Liver (tissue), 9 donors: ENCODE results near the gene BCLAF1. TPM values are rescaled to one million over a fixed set of nuclear protein-coding genes. Genes with fewer than 3 reads are reported as not detected.

Source experiments
- DNase-seq: peaks from one replicate; pipeline ENCODE4 v3.0.0-alpha.2; 2017; ENCODE audit warnings: low spot score
- H3K27ac ChIP-seq, 2 donors: one replicate each; pipeline ENCODE4 v1.7.0; 2013; ENCODE audit warnings: inconsistent platforms in 2 of 2, low read length in 2 of 2, control low read depth in 1 of 2, low read depth in 1 of 2, mild to moderate bottlenecking in 1 of 2
- H3K27me3 ChIP-seq, 4 donors: one replicate each; pipeline versions ENCODE4 v1.6.1 to v1.7.0; 2013; ENCODE audit warnings: low read length in 3 of 4, inconsistent platforms in 1 of 4, mild to moderate bottlenecking in 1 of 4, moderate library complexity in 1 of 4; ENCODE audit not compliant: control insufficient read depth in 4 of 4, insufficient read depth in 4 of 4
- H3K36me3 ChIP-seq, 4 donors: one replicate each; pipeline versions ENCODE4 v1.6.1 to v1.7.0; 2013; ENCODE audit warnings: low read length in 3 of 4, mild to moderate bottlenecking in 3 of 4, low read depth in 1 of 4, moderate library complexity in 1 of 4; ENCODE audit not compliant: control insufficient read depth in 4 of 4, insufficient read depth in 3 of 4
- H3K4me1 ChIP-seq, 4 donors: one replicate each; pipeline versions ENCODE4 v1.6.1 to v1.7.0; 2013; ENCODE audit warnings: low read length in 3 of 4, mild to moderate bottlenecking in 3 of 4, moderate library complexity in 1 of 4; ENCODE audit not compliant: control insufficient read depth in 4 of 4, insufficient read depth in 4 of 4
- H3K4me3 ChIP-seq, 3 donors: one replicate each; pipeline versions ENCODE4 v1.6.1 to v1.7.0; 2013; ENCODE audit warnings: low read length in 3 of 3, control low read depth in 1 of 3, low read depth in 1 of 3, mild to moderate bottlenecking in 1 of 3
- H3K9ac ChIP-seq, 2 donors: one replicate each; pipeline ENCODE4 v1.7.0; 2013; ENCODE audit warnings: low read length in 2 of 2, mild to moderate bottlenecking in 2 of 2, moderate library complexity in 2 of 2, control low read depth in 1 of 2, low read depth in 1 of 2
- H3K9me3 ChIP-seq, 4 donors: one replicate each; pipeline versions ENCODE4 v1.6.1 to v1.7.0; 2013; ENCODE audit warnings: low read length in 3 of 4; ENCODE audit not compliant: control insufficient read depth in 4 of 4
- ATF3 ChIP-seq: IDR thresholded peaks from 2 replicates; pipeline ENCODE4 v1.6.1; 2016; ENCODE audit warnings: antibody characterized with exemption
- EGR1 ChIP-seq, 2 donors: IDR thresholded peaks; 2 replicates each; pipeline ENCODE4 v1.6.1; 2016 to 2018; ENCODE audit warnings: antibody characterized with exemption in 2 of 2, low read depth in 2 of 2
- FOXA1 ChIP-seq: IDR thresholded peaks from 2 replicates; pipeline ENCODE4 v1.6.1; 2016; ENCODE audit warnings: antibody characterized with exemption
- FOXA2 ChIP-seq: IDR thresholded peaks from 2 replicates; pipeline ENCODE4 v1.6.1; 2016; ENCODE audit warnings: antibody characterized with exemption
- GABPA ChIP-seq, 2 donors: IDR thresholded peaks in 1 of 2; conservative IDR thresholded peaks in 1 of 2; 2 replicates each; pipeline ENCODE4 v1.6.1; 2016; ENCODE audit warnings: antibody characterized with exemption in 2 of 2, mild to moderate bottlenecking in 1 of 2, moderate library complexity in 1 of 2
- HNF4A ChIP-seq, 2 donors: conservative IDR thresholded peaks; 2 replicates each; pipeline ENCODE4 v1.6.1; 2016; ENCODE audit warnings: antibody characterized with exemption in 2 of 2, mild to moderate bottlenecking in 2 of 2
- HNF4G ChIP-seq: IDR thresholded peaks from 2 replicates; pipeline ENCODE4 v1.6.1; 2016; ENCODE audit warnings: antibody characterized with exemption
- JUND ChIP-seq, 2 donors: IDR thresholded peaks; 2 replicates each; pipeline ENCODE4 v1.6.1; 2016; ENCODE audit warnings: antibody characterized with exemption in 2 of 2
- MAX ChIP-seq: IDR thresholded peaks from 2 replicates; pipeline ENCODE4 v1.6.1; 2016; ENCODE audit warnings: antibody characterized with exemption
- NR2F2 ChIP-seq: IDR thresholded peaks from 2 replicates; pipeline ENCODE4 v1.6.1; 2016; ENCODE audit warnings: antibody characterized with exemption
- RAD21 ChIP-seq, 2 donors: IDR thresholded peaks; 2 replicates each; pipeline ENCODE4 v1.6.1; 2016; ENCODE audit warnings: antibody characterized with exemption in 2 of 2, mild to moderate bottlenecking in 2 of 2
- REST ChIP-seq: IDR thresholded peaks from 2 replicates; pipeline ENCODE4 v1.6.1; 2016; ENCODE audit warnings: antibody characterized with exemption, mild to moderate bottlenecking
- RXRA ChIP-seq, 2 donors: IDR thresholded peaks; 2 replicates each; pipeline ENCODE4 v1.6.1; 2017 to 2018; ENCODE audit warnings: antibody characterized with exemption in 2 of 2, mild to moderate bottlenecking in 1 of 2
- SP1 ChIP-seq: IDR thresholded peaks from 2 replicates; pipeline ENCODE4 v1.6.1; 2018; ENCODE audit warnings: antibody characterized with exemption, mild to moderate bottlenecking
- TAF1 ChIP-seq: conservative IDR thresholded peaks from 2 replicates; pipeline ENCODE4 v1.6.1; 2016; ENCODE audit warnings: antibody characterized with exemption, mild to moderate bottlenecking
- YY1 ChIP-seq: IDR thresholded peaks from 2 replicates; pipeline ENCODE4 v1.6.1; 2016; ENCODE audit warnings: antibody characterized with exemption, mild to moderate bottlenecking
- ZBTB33 ChIP-seq: IDR thresholded peaks from 2 replicates; pipeline ENCODE4 v1.6.1; 2016; ENCODE audit warnings: antibody characterized with exemption
- WGBS: extraction: QIAGEN DNeasy Blood & Tissue Kit; methylation state at CpG from one replicate; pipeline ENCODE4 v1.1.7; 2013; 5-methylcytosine and 5-hydroxymethylcytosine counted together
- polyA plus RNA-seq, 2 donors: library from polyadenylated mRNA; stranded (reverse) in 1 of 2; unstranded in 1 of 2; fragments of 200-250 nt in 1 of 2; fragments of >200 nt in 1 of 2; fragmentation: Nextera tagmentation in 1 of 2; extraction: Ambion mirVana in 1 of 2; gene quantifications; one replicate each; pipeline versions ENCODE4 v1.2.1 to v1.2.3, GENCODE V29; 2013 to 2015
- total RNA-seq, 2 donors: library from RNA; depleted of rRNA; stranded (reverse); fragments of >200 nt; gene quantifications; one replicate each; pipeline ENCODE4 v1.2.3, GENCODE V29; 2014
- TF ChIP-seq, protein P1 (sequence below): fragments of 150-350 bp; IDR thresholded peaks from 2 replicates; pipeline ENCODE4 v1.5.1; 2017; ENCODE audit warnings: improper control_type of control experiment, low read depth, low read length; ENCODE audit not compliant: missing input control
- donor health status: healthy.
- donor health status: healthy.
- donor health status: healthy.
- donor health status: healthy.
- donor health status: healthy.

Gene BCLAF1
- total and polyA plus RNA-seq, 4 donors = 11.7 to 60.5 (median 38.0) TPM

GRCh38 chr6:136249811-136250685, 39.6 kb downstream of the BCLAF1 start, which contains the start of gene MTFR2 (continued):
- TF ChIP-seq REST (peak; percentile 55), EGR1 (IDR thresholded peaks at IDR 0.05; ENCODE audit: low read depth in 2 of 2) (peak in 1 of 2 donors; percentile 83), NR2F2 (peak; percentile 40), YY1 (peak; percentile 63), RXRA (IDR thresholded peaks at IDR 0.05) (peak; percentile 89 to 93), HNF4G (peak; percentile 82), FOXA2 (no peak)

- Histone ChIP-seq H3K27me3 (no peaks in the 10 kb centered on the region), H3K27ac (no peak overlapping the region), H3K36me3 (no peaks in the 10 kb centered on the region), H3K9ac (no peak overlapping the region), H3K9me3 (no peaks in the 10 kb centered on the region), H3K4me1 (peaks cover 0 to 19% (median 16%) of the 10 kb centered on the region in 4 donors), H3K4me3 (no peak overlapping the region)
- 39% methylated on average over 6 of the region's 6 CpGs for WGBS
- TF ChIP-seq GABPA (IDR thresholded peaks at IDR 0.05 in 1 of 2, conservative IDR thresholded peaks at IDR 0.05 in 1 of 2) = no peak
- TF ChIP-seq FOXA1 = no peak
- TF ChIP-seq HNF4A (conservative IDR thresholded peaks at IDR 0.05) = no peak
- TF ChIP-seq RXRA (IDR thresholded peaks at IDR 0.05) = no peak
- TF ChIP-seq, protein P1, sequence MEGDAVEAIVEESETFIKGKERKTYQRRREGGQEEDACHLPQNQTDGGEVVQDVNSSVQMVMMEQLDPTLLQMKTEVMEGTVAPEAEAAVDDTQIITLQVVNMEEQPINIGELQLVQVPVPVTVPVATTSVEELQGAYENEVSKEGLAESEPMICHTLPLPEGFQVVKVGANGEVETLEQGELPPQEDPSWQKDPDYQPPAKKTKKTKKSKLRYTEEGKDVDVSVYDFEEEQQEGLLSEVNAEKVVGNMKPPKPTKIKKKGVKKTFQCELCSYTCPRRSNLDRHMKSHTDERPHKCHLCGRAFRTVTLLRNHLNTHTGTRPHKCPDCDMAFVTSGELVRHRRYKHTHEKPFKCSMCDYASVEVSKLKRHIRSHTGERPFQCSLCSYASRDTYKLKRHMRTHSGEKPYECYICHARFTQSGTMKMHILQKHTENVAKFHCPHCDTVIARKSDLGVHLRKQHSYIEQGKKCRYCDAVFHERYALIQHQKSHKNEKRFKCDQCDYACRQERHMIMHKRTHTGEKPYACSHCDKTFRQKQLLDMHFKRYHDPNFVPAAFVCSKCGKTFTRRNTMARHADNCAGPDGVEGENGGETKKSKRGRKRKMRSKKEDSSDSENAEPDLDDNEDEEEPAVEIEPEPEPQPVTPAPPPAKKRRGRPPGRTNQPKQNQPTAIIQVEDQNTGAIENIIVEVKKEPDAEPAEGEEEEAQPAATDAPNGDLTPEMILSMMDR = no peak
- TF ChIP-seq SP1 = no peak
- no peak for TF ChIP-seq HNF4G
- TF ChIP-seq MAX = no peak
- no peak for TF ChIP-seq FOXA2
- TF ChIP-seq TAF1 = no peak
- TF ChIP-seq NR2F2 = no peak
- no peak for TF ChIP-seq EGR1 (IDR thresholded peaks at IDR 0.05; ENCODE audit: low read depth in 2 of 2)
- no peak for TF ChIP-seq ATF3
- TF ChIP-seq JUND (IDR thresholded peaks at IDR 0.05) = no peak
- TF ChIP-seq ZBTB33 = no peak
- TF ChIP-seq REST = no peak
- TF ChIP-seq RAD21 (IDR thresholded peaks at IDR 0.05) = no peak
- no peak for TF ChIP-seq YY1
- DNase-seq = no peak
Measured at GRCh38 chr6:136249336-136249735, 40.3 kb downstream of the BCLAF1 start.
